Right lobe of liver (tissue), 6 donors: ENCODE measurements around the gene AFAP1L1. TPM values are rescaled to one million over a fixed set of nuclear protein-coding genes. Genes with fewer than 3 reads are reported as not detected.

Experiments
- ATAC-seq, 4 donors: fragments of 200-7000 bp; cut with Tn5 transposase; one replicate each; pipeline ENCODE4 v1.9.1; 2020; ENCODE audit warnings: mild to moderate bottlenecking in 4 of 4, moderate library complexity in 4 of 4
- DNase-seq, 3 donors: peaks; one replicate each; pipeline ENCODE4 v3.0.0-alpha.2; 2020
- H3K27ac ChIP-seq, 3 donors: fragments of 200-600 bp; one replicate each; pipeline ENCODE4 v1.8.0; 2022
- H3K27me3 ChIP-seq, 2 donors: fragments of 200-600 bp; one replicate each; pipeline ENCODE4 v1.8.0; 2022
- H3K36me3 ChIP-seq, 4 donors: fragments of 200-600 bp; sonication (generic) in 1 of 4; one replicate each; pipeline versions ENCODE4 v1.5.1 to v1.8.0; 2017 to 2022; ENCODE audit warnings: control low read depth in 1 of 4
- H3K4me1 ChIP-seq, 4 donors: fragments of 200-600 bp; sonication (generic) in 1 of 4; one replicate each; pipeline versions ENCODE4 v1.5.1 to v1.8.0; 2017 to 2022; ENCODE audit warnings: control low read depth in 1 of 4
- H3K4me3 ChIP-seq, 3 donors: fragments of 200-600 bp; one replicate each; pipeline ENCODE4 v1.8.0; 2022
- H3K9me3 ChIP-seq, 4 donors: fragments of 200-600 bp; sonication (generic) in 1 of 4; one replicate each; pipeline versions ENCODE4 v1.5.1 to v1.8.0; 2017 to 2022; ENCODE audit warnings: control low read depth in 1 of 4
- POLR2A ChIP-seq: fragments of 450-650 bp; IDR thresholded peaks from one replicate; pipeline ENCODE4 v1.6.1; 2017; ENCODE audit warnings: antibody characterized with exemption, mild to moderate bottlenecking
- WGBS: methylation state at CpG from one replicate; pipeline ENCODE4 v1.1.6; 2018; ENCODE audit warnings: low coverage, low lambda C conversion rate; ENCODE audit not compliant: insufficient coverage; ENCODE audit errors: missing lambda C conversion rate; 5-methylcytosine and 5-hydroxymethylcytosine counted together
- intact Hi-C, 2 donors: fragments of 100-400 bp; cut with DNase I; formaldehyde crosslinking; loops; one replicate each; pipeline versions ENCODE4 v1.11.2 to v1.14.1; 2022
- total RNA-seq, 6 experiments: library from RNA; depleted of rRNA in 2 of 6; stranded (reverse); fragments of >200 nt in 2 of 6; fragmentation: NEBNext Ultra II Directional in 3 of 6; extraction: Animal tissue kit (Norgen Biotek cat#: 25700) in 3 of 6; gene quantifications; one replicate each; pipeline versions ENCODE4 v1.1.0 to v1.2.4, GENCODE V29; 2016 to 2023
- TF ChIP-seq, protein P1 (sequence below), 4 donors: fragments of 200-600 bp in 3 of 4; fragments of 450-650 bp in 1 of 4; IDR thresholded peaks; one replicate each; pipeline versions ENCODE4 v1.5.1 to v1.8.0; 2016 to 2022; ENCODE audit warnings: antibody characterized with exemption in 4 of 4, mild to moderate bottlenecking in 2 of 4
- donor health status: DM: no; HTN: yes; CAD: no.
- donor health status: DM: no; HTN: no; CAD: no.
- donor health status: DM: no; HTN: no; CAD: no.
- donor health status: DM: no; HTN: yes; CAD: no.
- donor health status: DM: no; HTN: yes; CAD: no.

The AFAP1L1 gene
- total RNA-seq, 6 experiments from 2014 or later = 3.1 to 6.6 (median 5.2) TPM

DNA sequence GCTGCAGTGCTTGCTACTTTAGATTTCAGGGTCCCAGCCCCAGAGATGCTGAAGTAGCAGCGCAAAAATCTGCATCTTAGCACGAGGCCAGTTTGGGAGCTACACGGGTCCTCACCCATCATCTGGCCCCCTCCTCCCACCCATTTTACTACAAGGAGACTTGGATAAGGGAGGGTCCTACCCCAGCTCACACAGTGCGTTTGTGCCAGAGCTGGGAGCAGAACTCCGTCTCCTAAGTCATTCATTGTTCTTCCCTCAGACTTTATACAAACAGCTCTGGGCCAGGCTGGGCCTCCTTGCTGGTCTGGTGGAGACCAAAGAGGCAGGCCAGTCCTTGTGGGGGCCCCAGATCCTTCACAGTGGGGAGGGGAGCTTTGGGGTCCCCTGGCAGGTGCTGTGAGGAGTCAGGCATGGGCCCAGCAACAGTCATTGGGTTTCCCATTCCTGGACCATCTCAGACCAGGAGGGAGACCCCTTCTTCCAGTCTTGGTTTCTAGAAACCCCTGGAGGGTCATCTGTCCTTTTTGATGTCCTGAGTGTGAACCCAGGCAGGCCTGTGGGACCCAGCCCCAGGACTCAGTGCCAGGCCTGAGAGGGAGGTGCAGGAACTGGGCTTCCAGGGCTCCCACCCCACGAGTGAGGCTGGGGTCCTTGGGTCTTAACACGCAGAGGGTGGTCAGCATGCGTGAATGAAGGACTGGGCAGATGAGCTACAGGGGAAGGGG, 109.8 kb downstream of the AFAP1L1 start:
- no peaks in the 10 kb centered on the region for H3K36me3 ChIP-seq
- intact Hi-C loops = loop anchor here in 1 of 2 donors (5.0 kb wide), 2 partner anchors 41 to 186 kb away; no protein-coding TSS in a partner anchor
- H3K9me3 ChIP-seq = no peaks in the 10 kb centered on the region
- no peak for DNase-seq
- H3K4me1 ChIP-seq = no peaks in the 10 kb centered on the region
- H3K4me3 ChIP-seq = no peak overlapping the region
- WGBS = 61% methylated on average over 7 of the region's 8 CpGs
- peak overlapping the region in 1 of 3 donors; percentile 3 for H3K27ac ChIP-seq
- no peak for ATAC-seq
- TF ChIP-seq, protein P1, sequence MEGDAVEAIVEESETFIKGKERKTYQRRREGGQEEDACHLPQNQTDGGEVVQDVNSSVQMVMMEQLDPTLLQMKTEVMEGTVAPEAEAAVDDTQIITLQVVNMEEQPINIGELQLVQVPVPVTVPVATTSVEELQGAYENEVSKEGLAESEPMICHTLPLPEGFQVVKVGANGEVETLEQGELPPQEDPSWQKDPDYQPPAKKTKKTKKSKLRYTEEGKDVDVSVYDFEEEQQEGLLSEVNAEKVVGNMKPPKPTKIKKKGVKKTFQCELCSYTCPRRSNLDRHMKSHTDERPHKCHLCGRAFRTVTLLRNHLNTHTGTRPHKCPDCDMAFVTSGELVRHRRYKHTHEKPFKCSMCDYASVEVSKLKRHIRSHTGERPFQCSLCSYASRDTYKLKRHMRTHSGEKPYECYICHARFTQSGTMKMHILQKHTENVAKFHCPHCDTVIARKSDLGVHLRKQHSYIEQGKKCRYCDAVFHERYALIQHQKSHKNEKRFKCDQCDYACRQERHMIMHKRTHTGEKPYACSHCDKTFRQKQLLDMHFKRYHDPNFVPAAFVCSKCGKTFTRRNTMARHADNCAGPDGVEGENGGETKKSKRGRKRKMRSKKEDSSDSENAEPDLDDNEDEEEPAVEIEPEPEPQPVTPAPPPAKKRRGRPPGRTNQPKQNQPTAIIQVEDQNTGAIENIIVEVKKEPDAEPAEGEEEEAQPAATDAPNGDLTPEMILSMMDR (IDR thresholded peaks at IDR 0.05) = no peak
- TF ChIP-seq POLR2A = no peak
- no peaks in the 10 kb centered on the region for H3K27me3 ChIP-seq

DNA sequence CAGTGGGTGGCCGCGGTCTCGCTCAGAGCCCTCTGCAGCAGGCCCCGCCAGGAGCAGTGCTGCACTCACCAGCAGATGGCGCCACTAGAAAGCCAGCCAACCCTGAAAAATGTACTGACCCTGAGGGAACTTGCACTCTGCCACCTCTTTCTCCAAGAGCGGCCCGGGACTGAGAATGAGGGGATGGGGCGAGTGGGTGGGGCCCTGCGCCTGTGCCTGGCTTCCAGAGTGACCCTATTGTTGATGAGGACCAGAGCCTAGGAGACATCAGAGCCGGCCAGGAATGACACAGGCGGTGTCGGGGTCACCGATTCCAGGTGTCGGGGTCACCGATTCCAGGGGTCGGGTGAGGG, 110.3 kb downstream of the AFAP1L1 start:
- no peaks in the 10 kb centered on the region for H3K9me3 ChIP-seq
- H3K27me3 ChIP-seq = no peaks in the 10 kb centered on the region
- H3K36me3 ChIP-seq = no peaks in the 10 kb centered on the region
- intact Hi-C loops = loop anchor here in 1 of 2 donors (5.0 kb wide), 2 partner anchors 40 to 185 kb away; no protein-coding TSS in a partner anchor
- DNase-seq (peak; percentile 70 to 73 (median 71)), ATAC-seq (peak; percentile 79 to 90 (median 86))
- H3K4me1 ChIP-seq = no peaks in the 10 kb centered on the region
- H3K27ac ChIP-seq = peak overlapping the region in 1 of 3 donors; percentile 3
- no peak overlapping the region for H3K4me3 ChIP-seq
- 40% methylated on average over 6 of the region's 16 CpGs for WGBS
- TF ChIP-seq, protein P1 (IDR thresholded peaks at IDR 0.05) = peak; percentile 79 to 89 (median 84)
- no peak for TF ChIP-seq POLR2A

DNA sequence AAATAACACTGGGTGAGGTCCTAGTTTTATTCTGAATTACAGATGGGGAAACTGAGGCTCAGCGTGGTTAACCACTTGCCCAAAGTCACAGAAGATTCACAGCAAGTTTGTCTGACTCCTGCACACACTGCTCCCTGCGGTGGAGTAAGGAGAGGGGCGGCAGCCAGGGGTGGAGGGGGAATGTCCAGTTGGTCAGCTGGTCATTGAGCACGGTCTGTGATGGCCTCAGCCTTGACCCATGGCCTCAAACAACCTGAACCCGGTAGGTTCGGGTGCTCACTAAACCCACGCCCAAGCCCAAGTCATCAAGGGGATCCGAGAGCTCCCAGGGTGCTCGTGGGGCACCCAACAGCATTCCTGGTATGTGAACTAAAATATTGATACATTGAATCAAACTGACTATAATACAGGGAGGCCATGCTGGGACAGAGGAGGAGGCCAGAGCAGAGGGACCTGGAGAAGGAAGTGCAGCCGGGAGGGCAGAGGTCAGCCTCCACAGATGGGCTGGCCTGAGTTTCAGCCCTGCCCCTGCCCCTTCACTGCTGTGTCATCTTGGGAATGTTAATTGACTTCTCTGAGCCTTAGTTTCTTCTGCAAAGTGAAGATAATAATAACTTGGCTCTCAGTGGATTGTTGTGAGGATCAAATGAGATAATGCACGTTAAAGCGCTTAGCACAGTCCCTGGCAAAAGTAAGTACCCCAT, 111.0 kb downstream of the AFAP1L1 start:
- Histone ChIP-seq H3K4me1 (no peaks in the 10 kb centered on the region), H3K27ac (peak overlapping the region in 1 of 3 donors; percentile 14), H3K9me3 (no peaks in the 10 kb centered on the region), H3K4me3 (no peak overlapping the region), H3K27me3 (no peaks in the 10 kb centered on the region), H3K36me3 (no peaks in the 10 kb centered on the region)
- 77% methylated on average over 9 of the region's 12 CpGs for WGBS
- no peak for ATAC-seq
- DNase-seq = no peak
- TF ChIP-seq POLR2A = no peak
- TF ChIP-seq, protein P1 (IDR thresholded peaks at IDR 0.05) = no peak
- intact Hi-C loops = loop anchor here in 1 of 2 donors (5.0 kb wide), 2 partner anchors 40 to 185 kb away; no protein-coding TSS in a partner anchor

DNA sequence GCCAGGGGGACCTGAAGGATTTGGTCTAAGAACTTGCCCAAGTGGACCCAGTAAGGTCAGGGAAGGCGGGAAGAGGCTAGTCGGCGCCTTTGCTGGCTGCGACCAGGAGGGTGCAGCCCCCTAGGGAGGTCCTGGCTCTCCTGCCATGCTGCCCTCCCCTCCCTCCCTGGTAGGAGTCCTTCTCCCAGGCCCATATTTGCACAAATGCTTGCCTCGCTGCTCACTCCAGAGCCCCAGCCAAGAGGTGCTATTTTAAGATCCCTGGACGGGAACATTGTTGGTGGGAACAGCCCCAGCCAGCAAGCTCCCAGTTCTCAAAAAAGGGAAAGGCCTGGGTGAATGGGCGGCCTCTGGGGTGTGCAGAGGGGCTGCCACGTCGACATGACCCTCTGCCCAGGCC, 111.7 kb downstream of the AFAP1L1 start:
- Histone ChIP-seq H3K36me3 (no peaks in the 10 kb centered on the region), H3K27me3 (no peaks in the 10 kb centered on the region), H3K27ac (peak overlapping the region in 1 of 3 donors; percentile 14), H3K4me3 (no peak overlapping the region), H3K4me1 (no peaks in the 10 kb centered on the region), H3K9me3 (no peaks in the 10 kb centered on the region)
- no peak for DNase-seq
- TF ChIP-seq, protein P1 (IDR thresholded peaks at IDR 0.05) = no peak
- no peak for TF ChIP-seq POLR2A
- peak in 2 of 4 donors; percentile 10 to 27 for ATAC-seq
- WGBS = 79% methylated on average over 4 of the region's 9 CpGs
- intact Hi-C loops = loop anchor here in 1 of 2 donors (5.0 kb wide), 2 partner anchors 39 to 184 kb away; no protein-coding TSS in a partner anchor
